H1 (cell line): ENCODE measurements around the gene CAPN7. TPM values are rescaled to one million over a fixed set of nuclear protein-coding genes. Genes with fewer than 3 reads are reported as not detected.

Experiments used
- CTCF ChIA-PET: fragments of 300-600 bp; sonication (Branson Sonifier 250); formaldehyde crosslinking; loops from one replicate; lab custom pipeline; 2021; ENCODE audit not compliant: partially characterized antibody; lab: Charles Lee
- POLR2A ChIA-PET: fragments of 300-600 bp; sonication (Branson Sonifier 250); formaldehyde crosslinking; loops from one replicate; lab custom pipeline; 2021; ENCODE audit warnings: inconsistent platforms; ENCODE audit not compliant: partially characterized antibody; lab: Charles Lee
- DNase-seq, 2 experiments: peaks; one replicate each; pipeline versions ENCODE4 v3.0.0 to v3.0.0-alpha.2; 2010 to 2022; ENCODE audit warnings: low spot score in 2 of 2, low read depth in 1 of 2, mixed read lengths in 1 of 2
- FAIRE-seq: peaks from 2 replicates; lab custom pipeline; 2011; peaks lifted over from hg19 to GRCh38; lab: Jason Lieb, UNC
- H2AFZ ChIP-seq: 2 replicates; pipeline ENCODE4 v1.8.1; 2012; ENCODE audit warnings: low read length, inconsistent platforms
- H2AK5ac ChIP-seq: 2 replicates; pipeline ENCODE4 v1.6.1; 2013; ENCODE audit warnings: low read depth, low read length
- H2BK120ac ChIP-seq: replicated peaks from 2 replicates; pipeline ENCODE3; 2013; ENCODE audit warnings: low read depth, low read length, inconsistent platforms
- H2BK12ac ChIP-seq: 2 replicates; pipeline ENCODE4 v1.6.1; 2013; ENCODE audit warnings: low read depth, low read length
- H2BK15ac ChIP-seq: 2 replicates; pipeline ENCODE4 v1.6.1; 2013; ENCODE audit warnings: low read length
- H2BK20ac ChIP-seq: 2 replicates; pipeline ENCODE4 v1.6.1; 2013; ENCODE audit warnings: low read length
- H2BK5ac ChIP-seq: 2 replicates; pipeline ENCODE4 v1.6.1; 2013; ENCODE audit warnings: low read depth, low read length
- H3K14ac ChIP-seq: 2 replicates; pipeline ENCODE4 v1.6.1; 2013; ENCODE audit warnings: inconsistent platforms; ENCODE audit not compliant: insufficient read length
- H3K18ac ChIP-seq: 2 replicates; pipeline ENCODE4 v1.6.1; 2013; ENCODE audit warnings: low read length; ENCODE audit errors: extremely low read depth
- H3K23ac ChIP-seq: 2 replicates; pipeline ENCODE4 v1.6.1; 2013; ENCODE audit warnings: inconsistent platforms; ENCODE audit not compliant: insufficient read length
- H3K23me2 ChIP-seq: 2 replicates; pipeline ENCODE4 v1.6.1; 2013; ENCODE audit warnings: low read depth, low read length
- H3K27ac ChIP-seq: 2 replicates; pipeline ENCODE4 v1.6.1; 2011; ENCODE audit warnings: low read depth, low read length, inconsistent platforms
- H3K27me3 ChIP-seq, 4 experiments: replicated peaks in 1 of 4; 1 replicate in 1 of 4; 2 replicates in 3 of 4; pipeline versions ENCODE4 v1.6.1 to v1.8.1; 2011 to 2013; ENCODE audit warnings: low read length in 3 of 4, mild to moderate bottlenecking in 3 of 4, inconsistent platforms in 2 of 4, mixed read lengths in 2 of 4, moderate library complexity in 1 of 4; ENCODE audit not compliant: control insufficient read depth in 3 of 4, insufficient read depth in 3 of 4; ENCODE audit errors: extremely low read depth in 1 of 4
- H3K36me3 ChIP-seq, 4 experiments: 2 replicates each; pipeline versions ENCODE4 v1.6.1 to v1.8.1; 2011 to 2013; ENCODE audit warnings: mild to moderate bottlenecking in 4 of 4, low read length in 3 of 4, moderate library complexity in 2 of 4, control low read depth in 1 of 4, inconsistent platforms in 1 of 4; ENCODE audit not compliant: insufficient read depth in 4 of 4, control insufficient read depth in 2 of 4
- H3K4ac ChIP-seq: replicated peaks from 2 replicates; pipeline ENCODE3; 2013; ENCODE audit warnings: low read length, low read depth, mixed read lengths, inconsistent platforms; ENCODE audit not compliant: insufficient read length
- H3K4me1 ChIP-seq, 4 experiments: replicated peaks in 1 of 4; 1 replicate in 1 of 4; 2 replicates in 3 of 4; pipeline versions ENCODE4 v1.6.1 to v1.8.1; 2011 to 2013; ENCODE audit warnings: low read length in 3 of 4, inconsistent platforms in 2 of 4, mixed read lengths in 1 of 4; ENCODE audit not compliant: insufficient read depth in 4 of 4, control insufficient read depth in 3 of 4
- H3K4me2 ChIP-seq, 2 experiments: 2 replicates each; pipeline versions ENCODE4 v1.6.1 to v1.8.1; 2011 to 2013; ENCODE audit warnings: low read depth in 2 of 2, low read length in 2 of 2, control low read depth in 1 of 2, inconsistent platforms in 1 of 2, mild to moderate bottlenecking in 1 of 2; ENCODE audit not compliant: insufficient read depth in 1 of 2
- H3K4me3 ChIP-seq, 4 experiments: fragments of 200-600, 300-600 bp in 1 of 4; sonication (generic), shearing (Covaris generic), sonication (Bioruptor Twin) in 1 of 4; 2 replicates each; pipeline versions ENCODE4 v1.5.1 to v1.8.1; 2011 to 2016; ENCODE audit warnings: low read length in 4 of 4, low read depth in 3 of 4, control low read depth in 2 of 4, inconsistent platforms in 2 of 4, mild to moderate bottlenecking in 2 of 4, mixed read lengths in 1 of 4, moderate library complexity in 1 of 4; ENCODE audit not compliant: insufficient read depth in 2 of 4; ENCODE audit errors: extremely low read depth in 1 of 4
- H3K56ac ChIP-seq: replicated peaks from 2 replicates; pipeline ENCODE3; 2013; ENCODE audit warnings: low read depth, mild to moderate bottlenecking, mixed read lengths, low read length, inconsistent platforms; ENCODE audit not compliant: insufficient read length
- H3K79me1 ChIP-seq: 2 replicates; pipeline ENCODE4 v1.6.1; 2013; ENCODE audit warnings: low read depth, low read length, control low read depth
- H3K79me2 ChIP-seq, 2 experiments: 2 replicates each; pipeline versions ENCODE4 v1.6.1 to v1.8.1; 2012 to 2013; ENCODE audit warnings: low read length in 2 of 2, mild to moderate bottlenecking in 2 of 2, inconsistent platforms in 1 of 2; ENCODE audit not compliant: insufficient read depth in 2 of 2, control insufficient read depth in 1 of 2
- H3K9ac ChIP-seq, 4 experiments: replicated peaks in 1 of 4; 1 replicate in 1 of 4; 2 replicates in 3 of 4; pipeline versions ENCODE4 v1.6.1 to v1.8.1; 2011 to 2013; ENCODE audit warnings: low read depth in 3 of 4, low read length in 3 of 4, control low read depth in 2 of 4, mild to moderate bottlenecking in 2 of 4, moderate library complexity in 2 of 4, inconsistent platforms in 1 of 4; ENCODE audit errors: extremely low read depth in 1 of 4
- H3K9me3 ChIP-seq, 2 experiments: 2 replicates each; pipeline versions ENCODE4 v1.6.1 to v1.8.1; 2012 to 2013; ENCODE audit warnings: mild to moderate bottlenecking in 2 of 2, moderate library complexity in 2 of 2, control low read depth in 1 of 2, inconsistent platforms in 1 of 2, low read depth in 1 of 2, low read length in 1 of 2, mixed read lengths in 1 of 2; ENCODE audit not compliant: insufficient read depth in 2 of 2
- H4K20me1 ChIP-seq, 2 experiments: replicated peaks in 1 of 2; 2 replicates each; pipeline versions ENCODE3 to v1.8.1; 2011 to 2013; ENCODE audit warnings: inconsistent platforms in 2 of 2, low read length in 2 of 2, mild to moderate bottlenecking in 1 of 2; ENCODE audit not compliant: insufficient read depth in 2 of 2, control insufficient read depth in 1 of 2
- H4K5ac ChIP-seq: 2 replicates; pipeline ENCODE4 v1.6.1; 2013; ENCODE audit warnings: low read length, low read depth, mixed read lengths, inconsistent platforms; ENCODE audit not compliant: insufficient read length
- H4K8ac ChIP-seq: 2 replicates; pipeline ENCODE4 v1.8.0; 2013; ENCODE audit warnings: mild to moderate bottlenecking, moderate library complexity, low read length, inconsistent platforms; ENCODE audit not compliant: insufficient read depth; ENCODE audit errors: extremely low read depth
- H4K91ac ChIP-seq: replicated peaks from 2 replicates; pipeline ENCODE3; 2013; ENCODE audit warnings: low read length, mixed read lengths, inconsistent platforms; ENCODE audit not compliant: insufficient read length
- WGBS, 2 experiments: shearing (Covaris generic) in 1 of 2; methylation state at CpG; one replicate each; pipeline versions ENCODE4 v1.1.6 to v1.1.7; 2013 to 2015; ENCODE audit warnings: low lambda C conversion rate in 2 of 2, mixed read lengths in 2 of 2, inconsistent platforms in 1 of 2, low coverage in 1 of 2, missing lambda C conversion rate in 1 of 2; ENCODE audit not compliant: insufficient replicate concordance in 2 of 2, insufficient coverage in 1 of 2, insufficient read length in 1 of 2; ENCODE audit errors: extremely low coverage in 1 of 2, missing lambda C conversion rate in 1 of 2; 5-methylcytosine and 5-hydroxymethylcytosine counted together
- polyA plus RNA-seq, 7 experiments: library from polyadenylated mRNA; depleted of rRNA in 3 of 7; stranded (reverse) in 5 of 7; unstranded in 2 of 7; fragments of >200 nt in 5 of 7; fragments of 200-250 nt in 2 of 7; gene quantifications; 1 replicate in 5 of 7; 2 replicates in 1 of 7; 4 replicates in 1 of 7; pipeline versions ENCODE4 v1.2.1 to v1.2.3, GENCODE V29; 2011 to 2013; ENCODE audit warnings: missing spikeins in 2 of 7, mixed read lengths in 2 of 7
- total RNA-seq: library from RNA; stranded (reverse); fragmentation: NEBNext Ultra II Directional; extraction: Animal tissue kit (Norgen Biotek cat#: 25700); gene quantifications from 2 replicates; pipeline ENCODE4 v1.2.1, GENCODE V29; 2021

The CAPN7 gene
- total and polyA plus RNA-seq, 2 of the 8 experiments (the other 6 are each of a cell fraction or from before 2014, with no cell fraction given), result 5.3 to 13.2 TPM

DNA sequence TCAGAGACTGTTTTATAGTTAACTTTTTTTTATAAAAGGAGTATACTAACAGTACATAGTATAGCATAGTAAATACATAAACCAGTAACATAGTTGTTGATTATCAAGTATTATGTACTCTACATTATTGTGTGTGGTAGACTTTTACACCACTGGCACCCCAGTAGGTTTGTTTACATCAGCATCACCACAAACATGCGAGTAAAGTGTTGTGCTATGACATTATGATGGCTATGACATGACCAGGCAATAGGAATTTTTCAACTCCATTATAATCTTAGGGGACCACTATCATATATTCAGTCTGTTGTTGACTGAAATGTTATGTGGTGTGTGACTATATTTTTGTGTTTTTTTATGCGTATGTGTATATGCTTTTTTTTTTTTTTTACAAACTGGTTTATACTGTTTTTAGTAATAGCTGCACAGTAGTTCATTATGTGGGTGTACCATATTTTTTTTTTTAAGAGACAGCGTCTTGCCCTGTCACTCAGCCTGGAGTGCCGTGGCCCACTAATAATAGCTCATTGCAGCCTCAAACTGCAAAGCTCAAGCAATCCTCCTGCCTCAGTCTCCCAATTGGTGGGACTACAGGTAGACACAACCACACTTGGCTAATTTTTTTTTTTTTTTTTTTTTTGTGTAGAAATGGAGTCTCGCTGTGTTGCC is 1.9 kb downstream of the CAPN7 start:
- no peak overlapping the region for H3K9ac ChIP-seq
- no peak overlapping the region for H2BK120ac ChIP-seq
- H2BK20ac ChIP-seq, result no peak overlapping the region
- H4K8ac ChIP-seq, result no peak overlapping the region
- ChIA-PET CTCF (interaction anchor here (0.5 to 2.2 kb wide), 9 partner anchors 12 to 197 kb away, joined by 3 to 12 read pairs (median 3); no protein-coding TSS in a partner anchor), POLR2A (interaction anchor here (0.6 kb wide), 2 partner anchors 61 to 266 kb away, joined by 3 to 4 read pairs; no protein-coding TSS in a partner anchor)
- peaks cover 7% of the 10 kb centered on the region; the same call in 1 of the 2 replicates for H3K23me2 ChIP-seq
- peaks cover 0 to 11% of the 10 kb centered on the region in 2 experiments; a peak in 2 of 4 replicates for H3K79me2 ChIP-seq
- no peak overlapping the region for H3K23ac ChIP-seq
- H4K20me1 ChIP-seq, result peaks cover 0 to 2% of the 10 kb centered on the region in 2 experiments
- H3K27me3 ChIP-seq, result no peaks in the 10 kb centered on the region
- H2BK5ac ChIP-seq, result no peak overlapping the region
- H3K14ac ChIP-seq, result no peak overlapping the region
- H2AK5ac ChIP-seq, result no peak overlapping the region
- H3K4ac ChIP-seq, result no peak overlapping the region
- H4K5ac ChIP-seq, result no peak overlapping the region
- H3K4me3 ChIP-seq, result no peak overlapping the region
- H3K9me3 ChIP-seq, result no peaks in the 10 kb centered on the region
- no peak overlapping the region for H3K56ac ChIP-seq
- H3K18ac ChIP-seq, result no peak overlapping the region
- H3K4me1 ChIP-seq, result peaks cover 0 to 3% (median 0%) of the 10 kb centered on the region in 4 experiments; a peak in 2 of 7 replicates
- peaks cover 0 to 11% (median 0%) of the 10 kb centered on the region in 4 experiments; a peak in 1 of 8 replicates for H3K36me3 ChIP-seq
- no peak overlapping the region; a peak in 1 of 4 replicates for H3K4me2 ChIP-seq
- H3K27ac ChIP-seq, result no peak overlapping the region
- H4K91ac ChIP-seq, result no peak overlapping the region
- no peak overlapping the region for H2BK12ac ChIP-seq
- H3K79me1 ChIP-seq, result no peaks in the 10 kb centered on the region; the same call in 1 of the 2 replicates
- no peak overlapping the region for H2AFZ ChIP-seq
- DNase-seq (no peak), FAIRE-seq (no peak)
- no peak overlapping the region for H2BK15ac ChIP-seq
- 95% methylated on average over 5 of the region's 5 CpGs; no CpG with 5 or more reads in 1 of the 2 experiments for WGBS, 2 experiments
